ENCODE data around the gene GPR156. TPM values are rescaled to one million over a fixed set of nuclear protein-coding genes. Genes with fewer than 3 reads are reported as not detected.
A peak's percentile ranks its signal among the peaks of the same experiment; 100 is the strongest.
"Not testable (repeated sequence)": the region's sequence is repeated elsewhere in the genome, so short reads cannot be mapped to it uniquely, and the experiment has no call there.

GPR156 gene
- total RNA-seq, 1 donor from 2014 or later = 1.1 TPM

DNA sequence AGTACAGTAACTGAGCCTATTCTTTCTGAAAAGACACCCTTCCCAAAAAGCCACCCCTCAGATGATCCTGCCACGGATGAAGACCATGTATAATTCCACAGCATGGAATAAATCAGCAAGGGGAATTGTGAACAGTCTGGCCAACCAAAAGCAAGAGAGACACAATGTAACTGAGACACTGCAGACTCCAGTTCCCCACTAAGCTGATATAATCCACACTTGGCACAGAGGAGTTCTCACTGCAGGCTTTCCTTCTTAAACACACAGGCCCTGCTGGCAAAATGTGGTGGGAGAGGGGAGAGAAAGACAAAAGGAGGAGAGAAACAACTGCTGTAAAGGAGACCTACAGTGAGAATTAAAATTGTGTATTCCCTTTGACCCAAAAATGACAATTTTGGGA, 12.7 kb downstream of the GPR156 start:
- peak; percentile 95 for DNase-seq

DNA sequence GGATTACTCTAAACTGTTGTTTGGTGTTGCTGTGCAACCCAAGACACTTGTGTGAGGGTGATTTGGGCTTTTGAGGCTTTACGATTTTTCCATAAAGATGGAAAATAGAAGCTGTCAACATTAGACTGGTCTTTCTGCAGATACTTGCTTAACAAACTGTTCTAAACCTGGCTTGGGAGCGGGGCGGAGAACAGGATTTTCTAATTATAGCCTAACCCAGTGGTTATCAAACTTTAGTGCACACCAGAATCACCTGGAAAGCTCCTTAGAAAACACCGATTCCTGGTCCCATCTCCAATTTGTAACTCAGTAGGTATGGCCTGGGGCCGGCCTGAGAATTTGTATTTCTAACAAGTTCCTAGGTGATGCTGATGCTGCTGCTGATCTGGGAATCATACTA, 19.0 kb downstream of the GPR156 start:
- no peak for DNase-seq

DNA sequence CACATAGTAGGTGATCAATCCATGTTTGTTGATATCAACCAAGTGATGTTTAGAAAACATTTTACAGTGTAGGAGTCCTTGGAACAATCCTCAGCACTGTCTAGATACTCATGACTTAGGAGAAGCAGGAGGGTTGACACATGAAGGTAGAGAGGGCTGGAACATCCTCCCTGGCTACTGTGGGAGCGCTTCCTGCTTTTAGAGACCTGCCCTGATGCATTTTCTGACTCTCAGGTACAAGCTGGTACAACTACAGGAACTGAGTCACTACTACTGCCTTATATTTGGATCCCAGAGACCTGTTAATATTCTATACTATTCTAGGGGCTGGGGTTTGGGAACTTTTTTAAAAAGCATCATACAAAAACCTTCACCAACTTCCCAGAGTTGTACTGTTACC, 20.1 kb downstream of the GPR156 start:
- DNase-seq = no peak

DNA sequence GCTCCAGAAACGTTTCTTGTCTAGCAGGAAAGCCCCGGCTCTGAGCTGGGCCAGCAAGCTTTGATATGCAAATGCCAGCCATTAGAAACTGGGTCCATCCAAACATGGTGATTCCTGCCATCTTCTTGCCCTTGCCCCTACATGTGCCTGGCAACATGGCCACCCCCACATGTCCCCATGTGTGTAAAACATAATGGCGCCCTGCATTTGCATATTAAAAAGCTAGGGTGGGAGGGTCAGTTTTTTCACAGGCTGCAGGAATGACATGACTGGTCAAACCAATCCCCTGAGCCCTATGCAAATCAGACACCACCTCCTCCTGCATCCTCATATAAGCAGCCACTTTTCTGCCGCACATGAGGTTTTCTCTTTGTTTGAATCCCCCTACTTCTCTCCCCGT, 21.2 kb downstream of the GPR156 start:
- no peak for DNase-seq

DNA sequence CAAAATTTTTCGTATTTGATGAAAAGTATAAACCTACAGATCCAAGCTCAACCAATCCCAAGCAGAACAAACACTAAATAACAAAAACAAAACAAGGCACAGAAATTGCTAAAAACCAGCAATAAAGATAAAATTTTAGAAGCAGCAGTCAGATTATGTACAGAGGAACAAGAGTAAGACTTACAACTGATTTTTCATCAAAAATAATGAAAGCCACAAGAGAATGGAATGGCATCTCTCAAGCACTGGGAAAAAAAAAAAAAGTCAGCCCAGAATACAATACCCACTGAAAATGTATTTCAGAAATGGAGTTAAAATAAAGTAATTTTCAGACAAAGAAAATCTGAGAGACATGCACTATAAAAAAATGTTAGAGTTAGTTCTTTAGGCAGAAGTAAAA, 27.0 kb downstream of the GPR156 start:
- no peak for DNase-seq

DNA sequence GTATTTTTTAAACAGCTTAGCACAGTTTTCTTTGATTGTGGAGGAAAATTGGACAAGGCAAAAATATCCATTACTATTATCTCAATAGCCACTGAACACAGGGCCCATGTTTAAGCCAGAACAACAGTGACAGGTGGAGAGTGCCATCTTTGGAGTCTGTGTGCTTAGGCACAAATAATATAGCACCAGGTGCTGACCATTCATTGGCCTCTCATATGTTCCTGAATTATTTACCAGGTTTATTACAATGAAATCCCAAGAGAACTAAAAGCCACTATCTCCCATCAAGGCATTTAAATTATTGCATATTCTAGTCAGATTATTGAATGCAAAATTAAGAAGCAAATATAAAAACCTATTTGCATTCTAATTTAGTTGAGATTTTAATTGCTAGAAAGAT, 39.6 kb downstream of the GPR156 start:
- no peak for DNase-seq

DNA sequence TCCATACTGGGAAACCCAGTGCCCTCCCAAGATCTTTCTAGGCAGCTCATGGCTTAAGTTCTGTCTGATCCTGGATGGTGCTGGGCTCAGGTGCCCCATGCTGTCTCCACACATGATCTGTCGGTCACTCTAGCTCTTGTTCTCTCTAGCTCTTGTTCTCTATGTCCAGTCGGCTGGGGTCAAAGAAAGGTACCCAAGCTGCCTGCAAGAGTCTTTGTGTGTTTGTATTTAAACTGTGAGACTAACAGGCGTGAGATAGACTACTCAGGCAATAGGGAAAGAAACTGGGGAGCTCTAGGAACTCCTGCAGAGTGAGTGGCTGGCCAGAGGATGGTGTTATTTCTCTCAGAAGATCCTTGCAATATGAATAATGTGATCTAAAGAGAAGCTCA, 40.2 kb downstream of the GPR156 start:
- peak; percentile 48 for DNase-seq

DNA sequence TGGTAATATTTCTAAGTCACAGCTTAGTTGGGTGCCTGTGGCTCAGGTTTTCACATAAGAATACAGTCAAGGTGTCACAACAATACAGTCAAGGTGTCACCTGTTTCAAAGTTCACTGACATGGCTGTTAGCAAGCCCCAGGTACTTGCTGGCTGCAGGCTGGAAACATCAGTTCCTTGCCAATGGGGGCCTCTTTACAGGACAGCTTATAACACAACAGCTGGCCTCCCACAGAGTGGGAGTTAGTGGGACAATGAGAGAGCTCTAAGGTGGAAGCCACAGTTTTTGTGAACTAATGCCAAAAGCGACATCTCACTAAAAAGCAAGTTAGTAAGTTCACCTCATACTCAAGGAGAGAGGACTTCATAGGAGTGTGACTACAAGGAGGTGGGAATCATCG, 45.4 kb downstream of the GPR156 start:
- no peak for DNase-seq

DNA sequence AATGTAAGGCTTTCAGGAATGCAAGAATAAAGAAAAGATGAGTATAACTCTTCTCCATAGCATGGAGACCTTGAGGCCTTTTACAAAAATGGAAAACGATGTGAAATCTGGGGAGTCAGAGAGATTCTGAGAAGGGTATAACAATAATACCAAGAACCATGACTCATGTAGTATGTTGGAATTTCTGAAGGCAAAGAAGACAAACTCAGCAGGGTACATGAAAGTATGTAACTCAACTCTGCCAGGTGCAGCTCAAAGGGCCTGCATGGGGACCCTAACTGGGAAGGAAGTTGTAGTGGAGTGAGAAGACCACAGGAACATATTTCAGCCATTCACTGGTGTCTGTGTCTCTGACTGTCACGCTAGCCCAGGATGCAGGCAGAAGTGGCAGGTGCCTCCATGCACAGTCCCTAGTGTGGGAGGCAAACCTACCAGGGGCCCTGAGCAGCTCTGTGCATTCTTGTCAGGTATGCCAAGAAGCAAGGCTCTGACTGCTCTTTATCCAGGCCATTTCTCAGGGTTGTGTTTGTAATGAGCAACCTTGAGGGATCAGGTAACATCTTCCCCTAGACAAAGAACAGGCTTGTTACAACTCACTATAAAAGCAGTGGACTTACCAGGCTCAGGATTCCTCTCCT, 57.2 kb downstream of the GPR156 start:
- no peak for DNase-seq

DNA sequence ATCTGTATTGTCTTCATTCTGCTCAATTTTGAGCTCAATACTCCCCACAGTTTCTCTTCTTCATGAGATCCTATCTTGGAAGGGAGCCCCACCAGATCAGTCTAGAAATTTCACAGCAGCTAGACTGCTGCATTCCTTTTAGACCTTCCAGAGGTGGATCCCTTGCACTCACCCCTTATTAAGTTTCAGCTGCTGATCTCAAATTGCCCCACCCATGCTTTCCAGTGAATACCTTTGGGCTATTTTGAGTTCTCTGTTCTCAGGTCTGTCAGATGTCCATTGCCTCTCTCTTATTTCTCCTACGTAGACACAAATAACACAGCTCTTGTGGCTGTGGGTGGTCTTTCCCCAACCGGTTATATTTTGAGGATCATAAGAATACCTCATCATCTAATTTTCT, 60.8 kb downstream of the GPR156 start:
- no peak for DNase-seq

DNA sequence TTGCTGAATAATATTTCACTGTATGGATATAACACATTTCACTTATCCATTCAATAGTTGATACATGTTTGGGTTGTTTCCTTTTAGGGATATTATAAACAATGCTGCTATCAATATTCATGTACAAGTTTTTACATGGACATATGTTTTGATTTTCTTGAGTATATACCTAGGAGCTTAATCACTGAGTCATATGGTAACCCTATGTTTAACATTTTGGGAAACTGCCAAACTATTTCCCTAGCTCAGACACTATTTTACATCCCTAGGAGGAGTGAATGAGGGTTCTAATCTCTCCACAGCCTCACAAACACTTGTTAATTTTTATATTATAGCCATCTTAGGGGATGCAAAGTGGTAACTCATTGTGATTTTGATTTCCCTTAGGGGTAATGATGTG, 66.0 kb downstream of the GPR156 start:
- no peak for DNase-seq

DNA sequence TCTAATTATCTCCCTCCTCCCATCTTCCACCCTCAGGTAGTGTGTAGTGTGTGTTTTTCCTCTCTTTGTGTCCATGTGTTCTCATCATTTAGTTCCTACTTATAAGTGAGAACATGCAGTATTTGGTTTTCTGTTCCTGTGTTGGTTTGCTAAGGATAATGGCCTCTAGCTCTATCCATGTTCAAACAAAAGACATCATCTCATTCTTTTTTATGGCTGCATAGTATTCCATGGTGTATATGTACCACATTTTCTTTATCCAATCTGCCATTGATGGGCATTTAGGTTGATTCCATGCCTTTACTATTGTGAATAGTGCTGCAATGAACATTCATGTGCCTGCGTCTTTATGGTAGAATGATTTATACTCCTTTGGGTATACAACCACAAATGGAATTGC, 68.4 kb downstream of the GPR156 start:
- not testable (repeated sequence) for DNase-seq

DNA sequence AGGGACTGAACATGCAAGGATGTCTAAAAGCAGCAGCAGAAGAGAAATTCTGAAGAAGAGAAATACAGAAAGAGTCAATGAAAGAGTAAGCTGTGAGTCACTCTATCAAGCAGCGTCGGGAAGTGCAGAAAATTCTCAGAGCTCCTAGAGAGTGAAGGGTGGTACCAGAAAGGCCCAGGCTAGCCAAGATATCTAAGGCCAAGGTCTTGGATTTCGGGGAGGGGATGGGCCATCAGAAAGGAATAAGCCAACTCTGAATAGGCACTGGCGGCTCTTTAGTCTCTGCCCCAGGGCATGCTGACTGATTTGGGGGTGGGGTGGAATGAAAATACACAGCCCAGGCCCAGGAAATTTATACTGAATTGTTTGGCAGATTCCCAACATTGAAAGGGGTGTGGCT, 70.8 kb downstream of the GPR156 start:
- DNase-seq = peak; percentile 52

DNA sequence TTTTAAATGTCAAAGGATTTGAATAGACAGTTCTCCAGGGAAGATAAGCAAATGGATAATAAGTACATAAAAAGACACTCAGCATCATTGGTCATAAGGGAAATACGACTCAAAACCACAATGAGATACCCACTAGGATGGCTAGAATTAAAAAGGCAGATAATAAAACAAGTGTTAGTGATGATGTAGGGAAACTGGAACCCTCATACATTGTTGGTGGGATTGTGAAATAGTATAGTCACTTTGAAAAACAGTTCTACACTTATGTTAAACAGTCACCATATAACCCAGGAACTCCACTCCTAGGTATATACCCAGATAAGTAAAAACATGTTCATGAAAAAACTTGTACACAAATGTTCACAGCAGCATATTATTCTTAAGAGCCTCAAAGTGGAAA, 72.5 kb downstream of the GPR156 start:
- no peak for DNase-seq

DNA sequence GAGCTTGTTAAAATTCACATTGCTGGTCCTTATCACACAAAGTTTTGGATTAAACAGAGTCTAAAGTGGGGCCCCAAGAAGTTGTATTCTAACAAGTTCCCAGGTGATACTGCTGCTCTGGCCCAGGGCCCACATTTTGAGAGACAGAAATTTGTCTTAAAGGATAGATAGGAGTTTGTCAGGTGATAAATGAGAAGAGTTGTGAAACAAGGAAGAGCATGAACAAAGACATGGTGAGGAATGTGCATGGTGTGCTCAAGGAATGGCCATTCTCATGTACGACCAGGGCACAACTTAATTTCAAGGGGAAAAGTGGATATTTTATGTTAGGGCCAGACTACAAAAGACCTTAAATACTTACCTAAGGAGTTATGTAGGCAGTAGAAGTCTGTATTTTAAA, 75.6 kb downstream of the GPR156 start:
- no peak for DNase-seq

DNA sequence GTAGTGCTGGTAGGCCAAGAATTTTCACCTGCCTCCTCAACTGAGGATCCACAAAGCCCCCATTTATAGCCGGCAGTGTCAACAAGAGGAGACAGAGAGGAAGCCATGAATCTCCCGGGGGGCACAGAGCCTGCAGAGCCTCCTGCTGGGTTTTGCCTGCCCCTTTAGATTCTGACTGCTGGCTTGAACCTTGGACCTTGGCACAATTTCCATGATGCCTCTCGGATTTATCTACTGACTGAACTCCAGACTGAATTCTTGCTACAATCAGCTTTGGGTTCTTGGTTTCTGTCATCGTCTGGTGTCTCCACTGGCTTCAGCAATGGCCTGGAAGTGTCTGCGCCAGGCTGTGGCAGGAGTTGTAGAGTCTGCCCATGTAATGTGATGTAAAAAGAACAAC, 80.7 kb downstream of the GPR156 start:
- no peak for DNase-seq

DNA sequence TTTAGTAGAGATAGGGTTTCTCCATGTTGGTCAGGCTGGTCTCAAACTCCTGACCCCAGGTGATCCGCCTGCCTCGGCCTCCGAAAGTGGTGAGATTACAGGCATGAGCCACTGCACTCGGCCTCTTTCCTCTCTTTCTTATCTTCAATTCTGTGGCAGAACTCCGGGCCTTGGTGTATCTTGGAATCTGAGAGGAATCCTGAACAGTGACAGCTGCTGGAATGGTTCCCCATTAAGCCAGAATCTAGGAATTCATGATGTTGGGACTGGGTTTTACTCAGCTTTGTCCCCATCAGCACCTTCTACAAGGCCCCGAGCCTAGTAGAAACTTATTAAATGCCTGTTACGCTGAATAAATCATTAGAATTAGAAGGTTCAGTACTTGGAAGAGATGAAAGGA, 81.4 kb downstream of the GPR156 start:
- DNase-seq = no peak

DNA sequence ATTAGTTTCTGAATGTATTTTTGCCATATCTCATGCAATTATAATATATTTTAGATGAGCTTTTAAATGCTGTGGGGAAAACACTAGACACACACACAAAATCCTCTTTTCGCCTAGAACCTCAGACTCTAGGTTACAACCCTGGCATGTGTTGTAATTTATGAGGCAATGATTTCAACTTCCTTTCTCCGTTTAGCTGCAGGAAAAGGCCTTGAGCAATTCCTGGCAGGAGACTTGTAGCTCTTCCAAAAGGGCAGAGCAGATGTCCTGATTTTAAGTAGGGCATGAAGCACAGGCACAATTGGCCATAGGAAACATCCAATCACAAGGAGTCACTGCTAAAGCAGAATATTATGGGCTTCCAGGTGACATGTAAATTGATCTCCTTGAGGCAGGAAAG, 82.0 kb downstream of the GPR156 start:
- DNase-seq = peak; percentile 35

DNA sequence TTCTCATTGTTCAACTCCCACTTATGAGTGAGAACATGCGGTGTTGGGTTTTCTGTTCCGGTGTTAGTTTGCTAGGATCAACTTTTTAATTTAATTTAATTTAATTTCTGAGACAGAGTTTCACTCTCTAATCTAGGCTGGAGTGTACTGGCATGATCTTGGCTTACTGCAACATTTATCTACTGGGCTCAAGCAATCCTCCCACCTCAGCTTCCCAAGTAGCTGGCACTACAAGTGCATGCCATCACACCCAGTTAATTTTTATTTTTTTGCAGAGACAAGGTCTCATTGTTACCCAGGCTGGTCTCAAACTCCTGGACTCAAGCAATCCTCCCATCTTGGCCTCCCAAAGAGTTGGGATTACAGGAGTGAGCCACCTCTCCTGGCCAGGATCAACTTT, 82.7 kb downstream of the GPR156 start:
- DNase-seq = no peak

DNA sequence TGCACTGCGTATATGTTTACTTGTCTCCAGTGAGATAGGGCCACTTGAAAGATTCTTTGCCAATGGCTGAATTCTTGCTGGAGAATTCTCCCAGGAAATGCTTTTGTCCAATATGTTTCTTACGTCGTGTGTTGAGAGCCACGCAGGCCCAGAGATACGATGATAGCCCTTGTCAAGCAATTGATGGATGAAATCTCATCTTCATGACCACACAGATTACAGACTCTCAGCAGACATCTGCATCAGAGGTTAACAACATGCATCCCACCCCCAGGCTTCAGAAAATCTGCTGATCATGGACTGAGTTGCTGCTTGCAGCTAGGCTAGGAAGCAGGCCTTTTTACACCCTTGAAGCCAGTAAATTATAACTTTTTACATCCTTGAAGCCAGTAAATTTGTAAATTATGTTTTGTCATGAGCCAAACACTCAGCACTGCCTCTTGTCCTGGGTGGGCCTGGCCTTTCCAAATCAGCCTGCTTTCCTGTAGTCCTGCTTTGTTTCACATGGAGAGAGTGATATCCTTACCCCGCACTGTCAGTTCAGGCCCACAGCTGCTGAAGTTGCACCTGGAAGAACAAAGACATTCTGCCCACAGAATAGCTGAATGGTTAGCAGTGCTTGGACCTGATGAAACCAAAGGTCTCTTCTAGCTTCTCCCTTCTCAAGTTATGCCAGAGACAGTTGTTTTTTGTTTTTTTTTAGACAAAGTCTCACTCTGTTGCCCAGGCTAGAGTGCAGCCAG, 84.4 kb downstream of the GPR156 start:
- no peak for DNase-seq

DNA sequence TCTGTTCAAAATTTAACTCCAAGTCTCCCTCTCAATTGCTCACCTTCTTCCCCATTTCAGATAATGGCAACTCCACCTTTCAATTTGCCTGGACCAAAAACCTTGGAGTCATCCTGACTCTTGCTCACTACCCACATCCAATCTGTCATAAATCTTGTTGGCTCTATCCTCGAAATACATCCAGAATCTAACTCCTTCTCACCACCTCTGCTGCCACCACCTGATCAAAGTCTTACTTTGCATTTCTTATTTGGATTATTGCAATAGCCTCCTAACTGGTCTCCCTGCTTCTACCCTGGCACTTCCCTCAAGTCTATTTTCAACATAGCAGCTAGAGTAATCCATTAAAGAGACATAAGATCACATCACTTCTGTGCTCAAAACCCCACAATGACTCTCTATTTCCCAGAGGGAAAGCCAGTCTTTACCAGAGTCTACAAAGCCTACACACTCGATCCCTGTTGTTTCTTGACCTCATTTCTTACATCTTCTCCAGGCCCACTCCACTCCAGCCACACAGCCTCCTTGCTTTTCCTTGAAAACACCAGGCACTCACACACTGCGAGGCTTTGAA, 86.6 kb downstream of the GPR156 start:
- DNase-seq = peak; percentile 21

DNA sequence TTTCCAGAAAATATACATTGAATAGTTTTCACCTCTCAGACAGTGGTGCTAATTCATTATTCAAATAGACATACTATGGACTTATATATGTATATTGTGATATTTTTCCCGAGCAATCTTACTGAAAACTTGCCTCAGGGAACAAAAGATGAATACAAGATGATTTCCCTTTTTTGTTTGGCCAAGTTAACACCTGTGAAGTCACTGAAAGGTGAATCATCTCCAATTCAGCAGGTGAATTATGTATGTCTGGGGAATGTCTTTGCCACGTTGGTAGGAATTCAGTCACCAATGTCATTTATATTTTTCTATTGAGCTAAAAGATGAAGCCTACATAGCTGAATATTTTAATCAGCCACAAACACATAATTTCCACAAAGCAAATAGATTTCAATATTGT, 88.2 kb downstream of the GPR156 start:
- no peak for DNase-seq

DNA sequence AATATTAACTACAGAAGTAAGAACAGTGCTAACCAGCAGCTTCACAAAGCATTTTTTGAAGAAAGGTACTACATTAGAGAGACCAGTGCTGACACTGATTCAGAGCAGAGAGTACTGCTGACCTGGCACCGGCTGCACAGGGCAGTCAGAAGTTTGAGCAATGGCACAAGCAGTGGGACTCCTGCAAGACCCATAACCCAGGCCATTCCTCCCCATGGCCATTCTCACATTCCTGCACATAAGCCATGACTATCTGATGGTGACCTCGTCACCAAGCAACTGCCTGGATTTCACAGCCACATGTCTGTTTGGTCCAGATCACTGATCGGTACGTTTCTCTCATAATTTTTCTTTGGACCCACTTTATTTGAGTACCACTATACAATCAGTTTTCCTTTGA, 88.7 kb downstream of the GPR156 start:
- no peak for DNase-seq

DNA sequence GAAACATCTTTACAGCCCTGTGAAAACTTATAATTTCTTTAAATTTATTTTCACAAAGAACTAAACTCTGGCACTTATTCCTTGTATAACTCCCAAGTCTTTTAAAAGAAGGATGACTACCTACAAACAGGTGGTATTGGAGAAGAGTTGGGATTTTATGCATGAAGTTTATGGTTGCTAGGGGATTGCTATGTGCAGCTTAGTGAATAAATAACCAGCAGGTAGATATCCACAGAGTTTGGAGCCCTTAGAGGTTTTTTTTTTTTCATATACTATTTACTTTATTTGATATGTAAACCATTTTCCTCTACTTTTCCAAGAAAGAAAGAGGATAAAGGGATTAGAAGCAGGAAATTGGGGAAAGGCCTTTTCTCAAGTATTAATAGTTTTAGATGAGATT, 91.5 kb downstream of the GPR156 start:
- DNase-seq = no peak

Data from tongue (tissue), 2 donors.